WTC11 (cell line): ENCODE data around the gene ZDHHC22. TPM values are rescaled to one million over a fixed set of nuclear protein-coding genes. Genes with fewer than 3 reads are reported as not detected.

ENCODE experiments used
- ATAC-seq: fragments of 200-7000 bp; cut with Tn5 transposase; 2 replicates; pipeline ENCODE4 v1.10.0; 2021; ENCODE audit warnings: mild to moderate bottlenecking, moderate library complexity
- CTCF ChIA-PET: fragments of 300-600 bp; sonication (Branson Sonifier 250); formaldehyde crosslinking; loops from one replicate; lab custom pipeline; 2021; ENCODE audit warnings: antibody characterized with exemption; lab: Charles Lee
- POLR2A ChIA-PET: fragments of 350-600 bp; sonication (Branson Sonifier 250); formaldehyde crosslinking; loops from one replicate; lab custom pipeline; 2021; ENCODE audit warnings: antibody characterized with exemption; lab: Charles Lee
- DNase-seq: peaks from one replicate; pipeline ENCODE4 v3.0.0; 2021; ENCODE audit warnings: low spot score
- H3K27ac Mint-ChIP-seq: 2 replicates; pipeline ENCODE4 v1.8.0; 2021; ENCODE audit warnings: mixed read lengths
- H3K27me3 Mint-ChIP-seq: 2 replicates; pipeline ENCODE4 v1.8.0; 2021; ENCODE audit warnings: low read depth, mild to moderate bottlenecking, moderate library complexity, mixed read lengths
- H3K36me3 Mint-ChIP-seq: 2 replicates; pipeline ENCODE4 v1.8.0; 2021; ENCODE audit warnings: mixed read lengths
- H3K4me1 Mint-ChIP-seq: 2 replicates; pipeline ENCODE4 v1.8.0; 2022; ENCODE audit warnings: mixed read lengths
- H3K4me3 Mint-ChIP-seq: 2 replicates; pipeline ENCODE4 v1.8.0; 2021; ENCODE audit warnings: mild to moderate bottlenecking, moderate library complexity, mixed read lengths
- H3K9me3 Mint-ChIP-seq: 2 replicates; pipeline ENCODE4 v1.8.0; 2021; ENCODE audit warnings: mixed read lengths
- AFF4 ChIP-seq: sonication (generic); formaldehyde crosslinking; IDR thresholded peaks from 2 replicates; pipeline ENCODE4 v1.8.1; 2023; ENCODE audit warnings: mild to moderate bottlenecking, missing genetic modification reagents, borderline replicate concordance
- ARID4B ChIP-seq: sonication (generic); formaldehyde crosslinking; IDR thresholded peaks from 2 replicates; pipeline ENCODE4 v1.8.0; 2023; ENCODE audit warnings: missing genetic modification reagents, mild to moderate bottlenecking, borderline replicate concordance
- ATF1 ChIP-seq: sonication (generic); formaldehyde crosslinking; IDR thresholded peaks from 2 replicates; pipeline ENCODE4 v1.8.1; 2023; ENCODE audit warnings: mild to moderate bottlenecking, moderate library complexity, missing genetic modification reagents
- ETV6 ChIP-seq: sonication (generic); formaldehyde crosslinking; IDR thresholded peaks from 2 replicates; pipeline ENCODE4 v1.8.1; 2022; ENCODE audit warnings: mild to moderate bottlenecking, missing genetic modification reagents
- FOXJ3 ChIP-seq: sonication (generic); formaldehyde crosslinking; IDR thresholded peaks from 2 replicates; pipeline ENCODE4 v1.9.0; 2021; ENCODE audit warnings: missing genetic modification reagents, mild to moderate bottlenecking, borderline replicate concordance
- NR3C1 ChIP-seq: sonication (generic); formaldehyde crosslinking; conservative IDR thresholded peaks from 2 replicates; pipeline ENCODE4 v1.8.1; 2023; ENCODE audit warnings: low read depth, mild to moderate bottlenecking, missing genetic modification reagents
- PRRX2 ChIP-seq: fragments of 250-450 bp; sonication (Bioruptor Pico); IDR thresholded peaks from 2 replicates; pipeline ENCODE4 v1.8.0; 2021; ENCODE audit warnings: mild to moderate bottlenecking
- RELA ChIP-seq: sonication (generic); formaldehyde crosslinking; IDR thresholded peaks from 2 replicates; pipeline ENCODE4 v1.8.1; 2022; ENCODE audit warnings: missing genetic modification reagents, mild to moderate bottlenecking, borderline replicate concordance
- ZNF512 ChIP-seq: sonication (generic); formaldehyde crosslinking; IDR thresholded peaks from 2 replicates; pipeline ENCODE4 v1.8.1; 2022; ENCODE audit warnings: missing genetic modification reagents, borderline replicate concordance
- ZNF532 ChIP-seq: fragments of 250-450 bp; sonication (Bioruptor Pico); IDR thresholded peaks from 2 replicates; pipeline ENCODE4 v1.9.0; 2021; ENCODE audit warnings: mild to moderate bottlenecking, borderline replicate concordance
- total RNA-seq: library from RNA; stranded (reverse); gene quantifications from 3 replicates; pipeline ENCODE4 v1.2.3, GENCODE V29; 2021

Gene ZDHHC22
- total RNA-seq, 1 experiment from 2014 or later: 47.7 TPM

GRCh38 chr14:77122526-77123125 is 19.0 kb downstream of the ZDHHC22 start (continued):
- TF ChIP-seq ARID4B: no peak
- no peak for TF ChIP-seq AFF4 (CRISPR knock-in tag)
- no peak for TF ChIP-seq RELA (CRISPR knock-in tag)
- no peak for TF ChIP-seq NR3C1 (CRISPR knock-in tag)
- no peak for TF ChIP-seq ZNF512 (CRISPR knock-in tag)

GRCh38 chr14:77120771-77121743 is 20.5 kb downstream of the ZDHHC22 start:
- CTCF ChIA-PET: interaction anchor here (0.8 to 4.1 kb wide), 10 partner anchors 11 to 245 kb away, joined by 3 to 57 read pairs (median 4); partner anchors contain the start of gene ZDHHC22
- Mint-ChIP-seq H3K36me3 (peaks cover 10% of the 10 kb centered on the region; the same call in 1 of the 2 replicates), H3K4me3 (no peak overlapping the region), H3K27me3 (peaks cover 7% of the 10 kb centered on the region), H3K9me3 (no peaks in the 10 kb centered on the region), H3K4me1 (peaks cover 54% of the 10 kb centered on the region), H3K27ac (peak overlapping the region; percentile 93)
- ATAC-seq (peak; percentile 42), DNase-seq (no peak)
- POLR2A ChIA-PET: interaction anchor here (0.6 to 1.2 kb wide), 2 partner anchors 90 to 207 kb away, joined by 3 to 4 read pairs; no protein-coding TSS in a partner anchor
- TF ChIP-seq ETV6 (CRISPR knock-in tag) (peak; percentile 29; the same call in 1 of the 2 replicates), FOXJ3 (CRISPR knock-in tag) (no peak)

GRCh38 chr14:77119851-77120250 is 21.7 kb downstream of the ZDHHC22 start:
- Mint-ChIP-seq H3K27me3 (no peaks in the 10 kb centered on the region), H3K36me3 (peaks cover 21% of the 10 kb centered on the region), H3K4me3 (no peak overlapping the region), H3K4me1 (peaks cover 46% of the 10 kb centered on the region), H3K9me3 (no peaks in the 10 kb centered on the region), H3K27ac (peak overlapping the region; percentile 50; the same call in 1 of the 2 replicates)
- ChIA-PET CTCF (interaction anchor here (0.6 to 2.0 kb wide), 3 partner anchors 20 to 51 kb away, joined by 3 to 4 read pairs (median 3); no protein-coding TSS in a partner anchor), POLR2A (no interaction called here)
- TF ChIP-seq PRRX2 (CRISPR knock-in tag) (no peak), ZNF512 (CRISPR knock-in tag) (no peak), ATF1 (no peak), ZNF532 (CRISPR knock-in tag) (no peak), FOXJ3 (CRISPR knock-in tag) (no peak)
- ATAC-seq (no peak), DNase-seq (no peak)
